Neuron (in vitro differentiated cells): ENCODE data around the gene CAMK1G.

ENCODE experiments used
- H2AFZ ChIP-seq: one replicate; pipeline ENCODE4 v1.6.1; 2013; ENCODE audit warnings: low read depth, mild to moderate bottlenecking, inconsistent platforms, low read length, moderate library complexity
- H3K27me3 ChIP-seq: one replicate; pipeline ENCODE4 v1.6.1; 2013; ENCODE audit warnings: low read length; ENCODE audit not compliant: insufficient read depth
- H3K36me3 ChIP-seq: one replicate; pipeline ENCODE4 v1.6.1; 2013; ENCODE audit warnings: low read length; ENCODE audit not compliant: insufficient read depth
- H3K4me1 ChIP-seq: one replicate; pipeline ENCODE4 v1.6.1; 2013; ENCODE audit warnings: low read length; ENCODE audit not compliant: insufficient read depth
- H3K4me3 ChIP-seq: 2 replicates; pipeline ENCODE4 v1.5.1; 2013; ENCODE audit warnings: mild to moderate bottlenecking, low read length, moderate library complexity
- H3K9me3 ChIP-seq: one replicate; pipeline ENCODE4 v1.6.1; 2013; ENCODE audit warnings: low read length

Gene CAMK1G

DNA sequence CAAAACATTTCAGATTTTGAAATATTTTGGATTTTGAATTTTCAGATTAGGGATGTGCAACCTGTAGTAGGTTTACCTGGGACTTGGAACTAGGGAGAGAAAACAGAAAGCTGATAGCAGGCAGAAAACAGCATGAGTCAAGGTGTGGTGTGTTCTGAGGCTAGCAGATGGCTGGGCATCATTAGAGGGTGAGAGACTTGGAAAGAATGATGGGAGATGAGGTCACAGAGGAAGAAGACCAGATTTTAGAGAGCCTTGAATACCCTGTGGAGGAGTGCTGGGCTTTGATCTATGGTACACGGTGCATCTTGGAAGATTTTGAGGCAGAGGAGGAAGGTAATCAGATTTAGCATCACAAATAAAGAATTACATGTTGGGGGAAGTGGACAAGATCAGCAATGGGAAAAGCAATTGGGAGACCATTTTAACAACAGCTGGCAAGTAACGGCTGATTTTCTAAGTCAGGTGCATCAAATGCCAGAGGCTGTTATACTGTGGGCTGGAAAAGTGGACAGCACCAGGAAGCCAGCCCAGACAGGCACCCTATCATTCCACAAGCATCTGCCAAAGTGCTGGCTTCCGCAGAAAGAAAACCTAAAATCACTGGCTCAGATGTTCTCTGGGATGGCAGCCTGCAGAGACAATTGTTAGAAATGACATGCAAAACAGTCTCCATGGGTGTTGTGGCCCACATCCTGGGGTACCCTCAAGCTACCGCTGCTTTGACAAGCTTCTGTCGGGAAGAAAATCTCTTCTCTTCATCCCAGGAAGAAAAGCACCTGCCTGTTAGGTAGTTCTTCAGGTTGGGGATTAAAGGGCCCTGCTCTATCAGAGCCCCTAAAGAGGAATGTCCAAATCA is 30.9 kb upstream of the CAMK1G start:
- Histone ChIP-seq H3K4me1 (peaks cover 5% of the 10 kb centered on the region), H3K36me3 (no peaks in the 10 kb centered on the region), H3K27me3 (no peaks in the 10 kb centered on the region), H3K4me3 (no peak overlapping the region), H3K9me3 (no peaks in the 10 kb centered on the region), H2AFZ (no peak overlapping the region)

DNA sequence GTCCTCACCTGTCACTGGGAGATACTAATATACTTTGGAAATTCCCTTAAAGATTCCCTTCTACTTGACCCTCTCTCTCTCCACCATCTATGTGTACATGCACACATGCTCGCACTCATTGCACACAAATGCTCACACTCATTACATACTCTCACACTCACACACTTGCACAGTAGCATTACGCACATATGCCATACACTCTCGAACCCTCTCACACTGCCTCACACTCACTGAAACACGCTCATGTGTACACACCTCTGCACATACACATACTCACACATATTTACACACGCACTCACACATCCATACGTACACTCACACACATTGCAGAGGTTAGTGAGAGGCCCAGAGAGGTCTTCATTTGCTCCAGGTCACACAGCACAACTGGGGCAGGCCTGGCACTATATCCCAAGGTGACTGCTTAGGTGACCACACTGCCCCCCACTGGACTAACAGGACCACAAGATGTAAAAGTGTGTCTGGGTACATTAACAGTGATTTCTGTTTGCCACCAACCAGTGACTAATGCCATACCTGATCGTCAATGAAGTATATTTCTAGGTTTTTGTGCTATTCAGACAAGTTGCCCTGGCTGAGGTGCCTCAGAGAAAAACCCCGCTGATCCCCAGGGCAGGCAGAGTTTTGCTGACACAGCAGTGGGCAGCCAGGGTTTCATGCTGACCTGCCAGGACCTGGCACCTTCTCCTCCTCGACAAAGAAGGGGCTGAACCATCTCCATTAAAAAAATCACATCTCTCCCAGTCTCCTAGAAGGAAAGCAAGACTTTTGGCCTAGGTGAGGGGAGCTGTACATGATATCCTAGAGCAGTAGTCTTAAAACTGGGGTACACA is 28.5 kb upstream of the CAMK1G start:
- no peak overlapping the region for H3K4me3 ChIP-seq
- H2AFZ ChIP-seq = no peak overlapping the region
- H3K4me1 ChIP-seq = peaks cover 5% of the 10 kb centered on the region
- no peaks in the 10 kb centered on the region for H3K9me3 ChIP-seq
- no peaks in the 10 kb centered on the region for H3K27me3 ChIP-seq
- no peaks in the 10 kb centered on the region for H3K36me3 ChIP-seq

DNA sequence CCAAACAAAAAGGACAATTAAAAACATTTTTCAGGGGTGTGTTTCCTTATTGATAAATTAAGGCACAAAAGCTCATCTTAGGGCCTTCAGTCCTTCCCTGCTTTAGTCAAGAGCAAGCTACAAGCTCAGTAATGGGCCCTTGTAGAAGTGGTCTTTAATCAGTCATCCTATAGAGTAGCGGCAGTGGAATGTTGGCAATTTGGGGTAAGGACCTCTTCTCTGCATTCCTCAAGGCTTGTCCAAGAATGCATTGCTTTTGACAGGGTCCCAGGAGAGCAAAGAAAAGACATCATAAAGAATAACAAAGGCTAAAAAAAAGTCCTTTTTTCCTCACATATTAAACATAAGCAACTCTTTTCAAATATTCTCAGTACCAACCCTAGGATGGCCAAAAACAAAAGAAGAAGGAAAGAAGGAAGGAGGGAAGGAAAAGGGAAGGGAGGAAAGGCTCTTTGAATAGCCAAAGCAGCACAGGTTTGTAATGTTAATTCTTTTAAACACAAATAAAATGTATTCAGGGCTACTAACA is 27.3 kb upstream of the CAMK1G start:
- no peaks in the 10 kb centered on the region for H3K27me3 ChIP-seq
- H3K36me3 ChIP-seq = no peaks in the 10 kb centered on the region
- H3K4me1 ChIP-seq = peaks cover 5% of the 10 kb centered on the region
- H3K4me3 ChIP-seq = no peak overlapping the region
- no peak overlapping the region for H2AFZ ChIP-seq
- H3K9me3 ChIP-seq = no peaks in the 10 kb centered on the region

DNA sequence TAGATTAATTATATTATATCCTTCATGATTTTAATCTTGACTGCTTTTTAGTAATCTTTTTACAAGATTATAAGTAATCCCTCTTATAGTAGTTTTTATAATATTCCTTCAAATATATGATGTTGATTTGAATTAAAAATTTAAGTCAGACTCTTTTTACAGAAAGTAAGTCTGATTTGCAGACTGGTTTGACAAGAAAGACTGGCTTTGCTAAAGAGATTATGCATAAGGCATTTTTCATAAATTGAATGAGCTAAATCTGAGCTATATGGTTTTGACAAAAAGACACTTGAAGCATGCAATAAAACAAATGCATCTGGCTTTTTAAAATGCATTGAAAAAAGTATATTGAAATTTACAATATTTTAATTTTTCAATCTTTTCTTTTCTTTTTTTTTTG is 26.3 kb upstream of the CAMK1G start:
- H3K27me3 ChIP-seq = no peaks in the 10 kb centered on the region
- H3K4me3 ChIP-seq = no peak overlapping the region
- H2AFZ ChIP-seq = no peak overlapping the region
- H3K36me3 ChIP-seq = no peaks in the 10 kb centered on the region
- peaks cover 5% of the 10 kb centered on the region for H3K4me1 ChIP-seq
- no peaks in the 10 kb centered on the region for H3K9me3 ChIP-seq

DNA sequence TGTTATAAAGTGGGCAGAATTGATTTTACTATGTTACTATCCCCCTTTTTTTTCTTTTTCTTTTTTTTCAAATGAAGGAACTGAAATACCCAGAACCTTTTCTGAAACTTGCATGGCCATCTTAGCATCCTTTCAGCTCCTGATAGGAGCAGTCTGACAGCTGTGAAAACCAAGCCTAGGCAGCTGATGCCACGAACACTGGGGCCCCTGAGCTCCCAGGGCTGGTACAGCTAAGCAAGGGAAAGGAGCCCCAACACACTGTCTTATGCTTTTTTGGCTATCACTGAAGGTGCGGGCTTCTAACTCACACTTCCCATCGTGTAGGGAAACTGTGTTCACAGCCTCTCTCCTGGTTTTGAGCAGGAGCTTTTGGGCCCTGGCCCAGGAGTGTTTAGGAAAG is 23.0 kb upstream of the CAMK1G start:
- Histone ChIP-seq H3K36me3 (no peaks in the 10 kb centered on the region), H3K9me3 (no peaks in the 10 kb centered on the region), H3K27me3 (no peaks in the 10 kb centered on the region), H2AFZ (no peak overlapping the region), H3K4me1 (peaks cover 5% of the 10 kb centered on the region), H3K4me3 (no peak overlapping the region)

DNA sequence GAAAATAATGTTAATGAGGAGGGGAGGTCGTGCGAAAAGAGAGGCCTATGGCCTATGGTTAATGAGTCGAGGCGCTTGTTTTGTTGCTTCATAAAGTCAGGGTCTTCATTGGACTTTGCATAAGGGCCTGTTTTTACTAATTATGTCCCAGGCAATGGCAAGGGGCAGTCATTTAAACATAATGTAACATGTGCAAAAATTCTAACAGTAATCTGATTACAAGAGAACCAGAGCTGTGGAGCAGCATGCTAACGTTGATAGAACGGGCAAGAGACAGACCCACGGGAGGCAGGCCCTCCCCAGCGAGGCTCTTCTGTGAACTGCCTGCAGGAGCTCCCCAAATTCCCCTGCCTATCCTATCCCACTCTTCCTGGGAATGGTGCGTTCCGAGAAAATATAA is 22.6 kb upstream of the CAMK1G start:
- Histone ChIP-seq H3K4me1 (peaks cover 4% of the 10 kb centered on the region), H3K4me3 (no peak overlapping the region), H3K36me3 (no peaks in the 10 kb centered on the region), H3K27me3 (no peaks in the 10 kb centered on the region), H2AFZ (no peak overlapping the region), H3K9me3 (no peaks in the 10 kb centered on the region)

DNA sequence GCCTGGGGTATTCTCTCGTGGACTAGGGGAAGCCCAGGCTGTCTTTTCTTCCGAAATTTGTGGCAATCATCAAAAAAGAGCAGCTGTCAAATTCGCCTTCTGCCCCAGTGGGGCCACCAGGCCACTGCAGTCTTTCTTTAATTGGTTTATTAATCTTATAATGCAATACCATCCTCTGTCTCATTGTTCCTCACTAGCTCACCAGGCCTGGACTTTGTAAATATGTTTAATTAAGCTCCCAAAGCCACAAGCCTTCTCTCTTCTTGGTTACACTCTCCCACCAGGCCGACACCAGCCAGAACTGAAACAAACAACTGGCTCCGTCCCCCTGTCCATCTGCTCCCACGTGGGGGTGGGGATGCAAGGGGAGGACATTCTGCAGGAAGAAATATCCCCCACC is 22.0 kb upstream of the CAMK1G start:
- Histone ChIP-seq H2AFZ (no peak overlapping the region), H3K36me3 (no peaks in the 10 kb centered on the region), H3K27me3 (no peaks in the 10 kb centered on the region), H3K4me3 (no peak overlapping the region), H3K9me3 (no peaks in the 10 kb centered on the region), H3K4me1 (no peaks in the 10 kb centered on the region)

DNA sequence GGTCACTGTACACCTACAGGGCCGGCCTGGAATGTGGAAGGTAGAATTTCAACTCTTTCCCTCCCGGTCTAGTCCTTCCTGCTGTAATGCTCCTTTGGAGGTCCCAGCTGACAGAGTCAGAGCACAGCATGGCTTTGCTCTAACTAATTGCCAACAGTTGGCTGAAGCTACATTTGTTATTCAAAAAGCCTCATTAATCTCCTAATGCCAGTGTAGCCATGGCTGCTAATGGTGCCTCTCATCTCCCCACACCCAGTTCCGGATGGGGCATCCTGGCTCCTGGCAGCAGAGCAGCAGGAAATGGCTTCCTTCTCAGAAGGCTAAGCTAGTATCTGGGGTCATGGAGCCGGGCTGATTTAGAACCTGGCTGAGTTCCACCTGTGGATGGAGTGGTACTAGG is 18.7 kb upstream of the CAMK1G start:
- Histone ChIP-seq H3K4me3 (no peak overlapping the region), H2AFZ (no peak overlapping the region), H3K36me3 (no peaks in the 10 kb centered on the region), H3K4me1 (no peaks in the 10 kb centered on the region), H3K9me3 (no peaks in the 10 kb centered on the region), H3K27me3 (no peaks in the 10 kb centered on the region)

DNA sequence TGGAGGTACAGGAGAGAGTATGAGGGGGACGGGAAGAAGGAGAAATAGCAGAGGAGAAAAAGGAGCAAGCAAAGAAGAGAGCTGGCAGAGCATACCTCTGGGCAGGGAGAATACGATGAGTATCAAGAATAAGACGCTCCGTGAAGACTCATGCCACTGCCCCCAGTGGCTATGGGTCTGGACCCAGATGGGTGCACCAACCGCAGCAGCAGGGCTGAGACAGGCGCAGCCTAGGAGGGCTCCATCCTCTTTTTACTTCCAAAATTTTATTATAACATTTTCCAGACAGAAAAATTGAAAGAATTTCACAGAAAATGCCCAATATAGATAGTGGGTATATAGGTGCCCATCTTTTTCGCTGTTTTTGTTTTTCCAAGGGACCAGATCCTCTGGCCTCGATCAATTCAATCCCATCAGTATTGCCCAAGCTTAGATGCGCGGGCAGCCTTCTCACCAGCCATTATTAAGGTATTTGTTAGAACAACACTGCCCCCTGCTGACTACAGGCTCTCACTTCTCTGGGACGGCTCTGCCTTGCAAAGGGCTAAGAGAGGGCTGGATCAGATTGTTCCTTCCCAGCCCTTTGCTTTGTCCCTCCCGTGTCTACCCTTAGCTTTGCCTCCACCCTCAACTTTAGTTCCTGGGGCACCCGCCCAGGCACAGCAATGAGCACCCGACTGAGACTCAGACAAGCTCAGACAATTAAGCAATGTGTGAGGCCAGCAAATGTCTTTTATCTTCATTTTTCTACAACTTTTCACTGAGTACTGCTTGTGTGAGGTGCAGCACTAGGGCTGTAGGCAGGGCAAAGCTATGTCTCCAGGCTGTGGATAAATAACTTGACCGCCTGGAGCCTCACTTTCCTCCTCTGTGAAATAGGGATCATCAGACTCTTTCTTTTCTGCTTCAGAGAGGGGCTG is 17.5 kb upstream of the CAMK1G start:
- Histone ChIP-seq H2AFZ (no peak overlapping the region), H3K9me3 (no peaks in the 10 kb centered on the region), H3K36me3 (no peaks in the 10 kb centered on the region), H3K4me1 (no peaks in the 10 kb centered on the region), H3K4me3 (no peak overlapping the region), H3K27me3 (no peaks in the 10 kb centered on the region)

DNA sequence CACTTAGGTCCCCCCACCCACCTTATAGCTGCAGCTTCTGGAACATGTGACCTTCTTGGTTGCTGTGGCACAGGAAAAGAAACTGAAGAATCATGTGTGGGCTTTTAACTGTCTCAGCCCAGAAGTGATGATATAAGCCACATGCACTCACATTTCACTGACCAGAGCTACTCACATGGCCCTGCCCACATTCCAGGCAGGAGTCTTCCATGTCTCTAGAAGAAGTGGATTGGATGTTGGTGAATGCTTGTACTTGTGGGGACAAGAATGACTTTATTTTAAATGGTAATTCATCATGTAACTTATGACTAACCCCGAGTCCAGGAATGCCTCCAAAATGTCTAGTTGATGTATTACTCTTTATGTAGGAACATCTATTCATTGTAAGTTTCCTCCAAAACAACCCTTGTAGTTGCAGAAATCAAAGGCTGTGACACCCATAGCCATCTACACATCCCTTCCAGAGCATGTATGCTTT is 15.8 kb upstream of the CAMK1G start:
- Histone ChIP-seq H3K9me3 (no peaks in the 10 kb centered on the region), H3K4me1 (no peaks in the 10 kb centered on the region), H3K4me3 (no peak overlapping the region), H3K36me3 (no peaks in the 10 kb centered on the region), H3K27me3 (no peaks in the 10 kb centered on the region), H2AFZ (no peak overlapping the region)

DNA sequence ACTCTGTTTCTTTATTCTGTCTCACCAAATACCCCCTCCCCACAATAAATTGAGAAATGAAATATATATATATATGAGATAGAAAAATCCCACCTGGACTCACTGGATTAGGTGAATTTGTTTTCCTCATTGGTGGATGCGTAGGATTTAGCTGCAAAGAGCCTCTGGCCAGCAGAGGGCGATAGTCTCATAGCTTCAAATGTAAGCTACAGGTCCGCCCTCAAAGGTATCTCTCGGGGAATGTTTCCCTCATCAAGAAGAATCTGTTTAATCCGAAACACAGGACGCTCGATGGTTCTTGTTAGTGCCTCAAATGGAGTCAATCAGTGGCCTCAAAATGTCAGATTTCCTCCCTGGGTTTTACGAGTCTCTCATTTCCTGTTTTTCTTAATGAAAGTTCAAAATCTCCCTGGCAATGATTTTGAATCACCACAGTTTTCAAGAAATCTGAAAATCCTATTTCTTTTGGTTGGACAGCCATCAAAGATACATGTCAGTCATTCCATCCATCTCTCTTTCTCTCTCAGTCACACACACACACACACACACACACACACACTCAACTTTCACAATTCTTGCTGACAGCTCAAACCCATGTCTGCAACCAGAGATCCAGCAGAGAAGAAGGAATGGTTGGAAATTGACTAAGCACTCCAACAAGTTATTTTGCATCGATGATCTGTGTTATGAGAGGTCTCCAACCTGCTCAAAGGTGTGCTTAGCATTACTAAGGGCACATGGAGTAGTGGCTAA is 13.9 kb upstream of the CAMK1G start:
- Histone ChIP-seq H3K27me3 (no peaks in the 10 kb centered on the region), H3K4me3 (no peak overlapping the region), H3K4me1 (no peaks in the 10 kb centered on the region), H2AFZ (no peak overlapping the region), H3K9me3 (no peaks in the 10 kb centered on the region), H3K36me3 (no peaks in the 10 kb centered on the region)

DNA sequence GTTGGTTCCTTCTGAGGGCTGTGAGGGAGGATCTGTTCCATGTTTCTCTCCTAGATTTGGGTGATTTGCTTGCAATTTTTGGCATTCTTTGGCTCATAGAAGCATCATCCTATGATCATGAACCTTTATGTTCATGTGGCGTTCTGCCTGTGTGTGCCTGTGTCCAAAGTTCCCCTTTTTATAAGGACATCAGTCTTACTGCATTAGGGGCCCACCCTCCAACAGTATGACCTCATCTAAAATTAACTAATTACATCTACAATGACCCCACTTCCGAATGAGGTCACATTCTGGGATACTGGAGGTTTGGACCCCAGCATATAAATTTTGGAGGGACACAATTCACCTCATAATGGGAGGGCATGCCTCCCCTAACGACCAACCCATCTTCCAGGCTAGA is 12.8 kb upstream of the CAMK1G start:
- Histone ChIP-seq H3K36me3 (no peaks in the 10 kb centered on the region), H3K27me3 (no peaks in the 10 kb centered on the region), H3K4me3 (no peak overlapping the region), H2AFZ (no peak overlapping the region), H3K9me3 (no peaks in the 10 kb centered on the region), H3K4me1 (peaks cover 5% of the 10 kb centered on the region)
